Measurements from ENCODE around the gene MPDU1. TPM values are rescaled to one million over a fixed set of nuclear protein-coding genes. Genes with fewer than 3 reads are reported as not detected.

Gene MPDU1
- 99.7 TPM for polyA plus RNA-seq (2013, experiment 1 of 2)
- 99.4 TPM for polyA plus RNA-seq (2013, experiment 2 of 2)

GRCh38 chr17:7583253-7584109 lies at the start of gene MPDU1:
Gene MPDU1 (plus strand): TSS chr17:7583852. CDS start chr17:7583863, 11 bp downstream.
- Histone ChIP-seq H3K23ac (ENCODE audit: low read depth, low read length, poor library complexity) (peak within 1 kb of the TSS; percentile 92), H4K91ac (ENCODE audit: low read depth, low read length, poor library complexity) (peak within 1 kb of the TSS; percentile 100), H2AK5ac (ENCODE audit: low read depth, low read length) (peak within 1 kb of the TSS; percentile 100), H2BK120ac (ENCODE audit: low read depth, low read length) (peak within 1 kb of the TSS; percentile 99), H3K27ac (replicated peaks; ENCODE audit: low read length) (peak within 1 kb of the TSS; percentile 98), H2AFZ (ENCODE audit: low read length) (peak within 1 kb of the TSS; percentile 86), H2BK15ac (ENCODE audit: low read length) (peak within 1 kb of the TSS; percentile 100), H3K4me1 (ENCODE audit: control insufficient read depth in 2 of 2, insufficient read depth in 1 of 2, low read depth in 1 of 2, low read length in 2 of 2) (peaks cover 13 to 17% of the 10 kb centered on the region in 2 donors), H2BK12ac (ENCODE audit: low read length) (peak within 1 kb of the TSS; percentile 98), H3K9me3 (replicated peaks in 1 of 2; ENCODE audit: control insufficient read depth in 2 of 2, insufficient read depth in 1 of 2, low read depth in 1 of 2, low read length in 2 of 2) (no peaks in the 10 kb centered on the region), H3K27me3 (ENCODE audit: control insufficient read depth in 3 of 3, insufficient read depth in 3 of 3, low read depth in 1 of 3, low read length in 3 of 3) (no peaks in the 10 kb centered on the region), H3K36me3 (replicated peaks in 1 of 2; ENCODE audit: control insufficient read depth in 2 of 2, insufficient read depth in 2 of 2, low read length in 2 of 2) (peaks cover 34 to 70% of the 10 kb centered on the region in 2 donors), H3K18ac (ENCODE audit: low read length) (peak within 1 kb of the TSS; percentile 100), H4K8ac (ENCODE audit: low read depth, low read length) (peak within 1 kb of the TSS; percentile 99), H2BK5ac (ENCODE audit: low read length) (peak within 1 kb of the TSS; percentile 100), H3K4me2 (ENCODE audit: insufficient read depth, low read length, poor library complexity, severe bottlenecking) (peak within 1 kb of the TSS; percentile 69), H3K4me3 (ENCODE audit: low read length in 2 of 2) (peak within 1 kb of the TSS; percentile 58 to 86), H3K9ac (ENCODE audit: low read depth, low read length, poor library complexity) (peak within 1 kb of the TSS; percentile 90), H3K4ac (ENCODE audit: low read length) (peak within 1 kb of the TSS; percentile 94), H3K79me1 (ENCODE audit: low read depth, low read length) (peaks cover 13% of the 10 kb centered on the region), H3K14ac (ENCODE audit: low read length) (peak within 1 kb of the TSS; percentile 59)
- no CpG with 5 or more reads among the region's 69 CpGs for WGBS, 2 donors (ENCODE audit: extremely low coverage in 2 of 2, insufficient read length in 2 of 2, insufficient replicate concordance in 1 of 2)
- DNase-seq (ENCODE audit: low spot score), result peak; percentile 96

- no peaks in the 10 kb centered on the region for H3K79me1 ChIP-seq (ENCODE audit: low read depth, low read length)
- no peak overlapping the region for H3K18ac ChIP-seq (ENCODE audit: low read length)
- no peak overlapping the region for H2BK12ac ChIP-seq (ENCODE audit: low read length)
- no peak overlapping the region for H3K4ac ChIP-seq (ENCODE audit: low read length)
- H4K91ac ChIP-seq (ENCODE audit: low read depth, low read length, poor library complexity), result no peak overlapping the region
- H3K4me1 ChIP-seq (ENCODE audit: control insufficient read depth in 2 of 2, insufficient read depth in 1 of 2, low read depth in 1 of 2, low read length in 2 of 2), result no peaks in the 10 kb centered on the region
- H3K27ac ChIP-seq (replicated peaks; ENCODE audit: low read length), result no peak overlapping the region
- WGBS, 2 donors (ENCODE audit: extremely low coverage in 2 of 2, insufficient read length in 2 of 2, insufficient replicate concordance in 1 of 2), result no CpG with 5 or more reads among the region's 3 CpGs
- H3K14ac ChIP-seq (ENCODE audit: low read length), result no peak overlapping the region
- peaks cover 0 to under 1% (median 0%) of the 10 kb centered on the region in 3 experiments for H3K27me3 ChIP-seq (ENCODE audit: control insufficient read depth in 3 of 3, insufficient read depth in 3 of 3, low read depth in 1 of 3, low read length in 3 of 3)
- no peak overlapping the region for H3K4me3 ChIP-seq (ENCODE audit: low read length in 2 of 2)
- H3K36me3 ChIP-seq (replicated peaks in 1 of 2; ENCODE audit: control insufficient read depth in 2 of 2, insufficient read depth in 2 of 2, low read length in 2 of 2), result no peaks in the 10 kb centered on the region
- H3K9me3 ChIP-seq (replicated peaks in 1 of 2; ENCODE audit: control insufficient read depth in 2 of 2, insufficient read depth in 1 of 2, low read depth in 1 of 2, low read length in 2 of 2), result peaks cover 9 to 13% of the 10 kb centered on the region in 2 donors
- no peak overlapping the region for H2BK15ac ChIP-seq (ENCODE audit: low read length)
- no peak overlapping the region for H2AFZ ChIP-seq (ENCODE audit: low read length)
- no peak overlapping the region for H3K9ac ChIP-seq (ENCODE audit: low read depth, low read length, poor library complexity)
- H2BK5ac ChIP-seq (ENCODE audit: low read length), result no peak overlapping the region
- no peak overlapping the region for H2BK120ac ChIP-seq (ENCODE audit: low read depth, low read length)
- H3K4me2 ChIP-seq (ENCODE audit: insufficient read depth, low read length, poor library complexity, severe bottlenecking), result no peak overlapping the region
- no peak overlapping the region for H4K8ac ChIP-seq (ENCODE audit: low read depth, low read length)
- H3K23ac ChIP-seq (ENCODE audit: low read depth, low read length, poor library complexity), result no peak overlapping the region
- H2AK5ac ChIP-seq (ENCODE audit: low read depth, low read length), result no peak overlapping the region
- DNase-seq (ENCODE audit: low spot score), result no peak
Measured at GRCh38 chr17:7538050-7538449, 45.6 kb upstream of the MPDU1 start.

GRCh38 chr17:7538891-7539545 lies 44.6 kb upstream of the MPDU1 start:
- Histone ChIP-seq H3K9ac (ENCODE audit: low read depth, low read length, poor library complexity) (no peak overlapping the region), H3K23ac (ENCODE audit: low read depth, low read length, poor library complexity) (no peak overlapping the region), H2BK120ac (ENCODE audit: low read depth, low read length) (no peak overlapping the region), H3K9me3 (replicated peaks in 1 of 2; ENCODE audit: control insufficient read depth in 2 of 2, insufficient read depth in 1 of 2, low read depth in 1 of 2, low read length in 2 of 2) (peaks cover 9 to 13% of the 10 kb centered on the region in 2 donors), H3K4me1 (ENCODE audit: control insufficient read depth in 2 of 2, insufficient read depth in 1 of 2, low read depth in 1 of 2, low read length in 2 of 2) (no peaks in the 10 kb centered on the region), H3K18ac (ENCODE audit: low read length) (no peak overlapping the region), H3K36me3 (replicated peaks in 1 of 2; ENCODE audit: control insufficient read depth in 2 of 2, insufficient read depth in 2 of 2, low read length in 2 of 2) (no peaks in the 10 kb centered on the region), H3K4ac (ENCODE audit: low read length) (no peak overlapping the region), H3K27ac (replicated peaks; ENCODE audit: low read length) (no peak overlapping the region), H2AK5ac (ENCODE audit: low read depth, low read length) (no peak overlapping the region), H3K27me3 (ENCODE audit: control insufficient read depth in 3 of 3, insufficient read depth in 3 of 3, low read depth in 1 of 3, low read length in 3 of 3) (peaks cover 0 to 8% (median 0%) of the 10 kb centered on the region in 3 experiments), H2AFZ (ENCODE audit: low read length) (peak overlapping the region; percentile 64), H2BK15ac (ENCODE audit: low read length) (no peak overlapping the region), H3K4me3 (ENCODE audit: low read length in 2 of 2) (no peak overlapping the region), H3K79me1 (ENCODE audit: low read depth, low read length) (no peaks in the 10 kb centered on the region), H2BK5ac (ENCODE audit: low read length) (no peak overlapping the region), H2BK12ac (ENCODE audit: low read length) (no peak overlapping the region), H3K14ac (ENCODE audit: low read length) (no peak overlapping the region), H4K8ac (ENCODE audit: low read depth, low read length) (no peak overlapping the region), H3K4me2 (ENCODE audit: insufficient read depth, low read length, poor library complexity, severe bottlenecking) (no peak overlapping the region), H4K91ac (ENCODE audit: low read depth, low read length, poor library complexity) (no peak overlapping the region)
- WGBS, 2 donors (ENCODE audit: extremely low coverage in 2 of 2, insufficient read length in 2 of 2, insufficient replicate concordance in 1 of 2), result no CpG with 5 or more reads among the region's 11 CpGs
- no peak for DNase-seq (ENCODE audit: low spot score)

All from neuronal stem cell (in vitro differentiated cells).